ENCODE data around the gene ODF4. TPM values are rescaled to one million over a fixed set of nuclear protein-coding genes. Genes with fewer than 3 reads are reported as not detected.

The ODF4 gene
- total and polyA plus RNA-seq, 2 of the 13 experiments (the other 11 are each of a cell fraction or from before 2014, with no cell fraction given): not detected

DNA sequence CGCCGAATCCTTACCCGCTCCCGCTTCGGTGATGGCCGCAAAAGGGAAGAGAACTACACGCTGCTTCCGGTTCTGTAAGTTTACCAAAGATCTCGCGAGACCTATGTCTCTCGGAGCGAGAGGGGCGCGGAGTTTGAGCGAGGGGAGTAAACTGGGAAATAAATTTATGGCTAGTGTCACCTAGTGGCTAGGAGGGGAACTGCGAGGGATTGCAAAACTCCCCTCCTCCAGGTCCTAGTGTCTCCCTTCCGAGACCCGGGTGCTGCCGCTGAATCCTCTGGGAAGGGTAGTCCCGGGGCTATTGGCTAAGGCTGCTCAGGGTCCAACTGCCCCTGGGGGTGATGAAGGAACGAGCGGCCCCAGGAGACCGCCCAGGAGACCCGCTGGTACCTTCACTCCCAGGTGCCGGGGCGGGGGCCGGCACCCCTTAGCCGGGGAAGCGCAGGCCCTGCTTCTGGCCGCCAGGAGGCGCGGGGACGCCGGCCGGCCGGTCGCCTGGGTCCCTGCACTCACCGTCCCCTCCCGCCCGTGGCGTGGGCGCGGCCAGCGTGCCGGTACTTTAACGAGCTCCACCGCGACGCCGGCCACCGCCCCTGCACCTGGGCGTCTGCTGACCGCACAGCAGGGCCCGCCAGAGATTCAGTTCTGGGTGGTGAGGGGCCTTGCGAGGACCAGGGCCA, 43.6 kb downstream of the ODF4 start, which contains the start of gene RPL26 (continued):
- TF ChIP-seq, protein P1, sequence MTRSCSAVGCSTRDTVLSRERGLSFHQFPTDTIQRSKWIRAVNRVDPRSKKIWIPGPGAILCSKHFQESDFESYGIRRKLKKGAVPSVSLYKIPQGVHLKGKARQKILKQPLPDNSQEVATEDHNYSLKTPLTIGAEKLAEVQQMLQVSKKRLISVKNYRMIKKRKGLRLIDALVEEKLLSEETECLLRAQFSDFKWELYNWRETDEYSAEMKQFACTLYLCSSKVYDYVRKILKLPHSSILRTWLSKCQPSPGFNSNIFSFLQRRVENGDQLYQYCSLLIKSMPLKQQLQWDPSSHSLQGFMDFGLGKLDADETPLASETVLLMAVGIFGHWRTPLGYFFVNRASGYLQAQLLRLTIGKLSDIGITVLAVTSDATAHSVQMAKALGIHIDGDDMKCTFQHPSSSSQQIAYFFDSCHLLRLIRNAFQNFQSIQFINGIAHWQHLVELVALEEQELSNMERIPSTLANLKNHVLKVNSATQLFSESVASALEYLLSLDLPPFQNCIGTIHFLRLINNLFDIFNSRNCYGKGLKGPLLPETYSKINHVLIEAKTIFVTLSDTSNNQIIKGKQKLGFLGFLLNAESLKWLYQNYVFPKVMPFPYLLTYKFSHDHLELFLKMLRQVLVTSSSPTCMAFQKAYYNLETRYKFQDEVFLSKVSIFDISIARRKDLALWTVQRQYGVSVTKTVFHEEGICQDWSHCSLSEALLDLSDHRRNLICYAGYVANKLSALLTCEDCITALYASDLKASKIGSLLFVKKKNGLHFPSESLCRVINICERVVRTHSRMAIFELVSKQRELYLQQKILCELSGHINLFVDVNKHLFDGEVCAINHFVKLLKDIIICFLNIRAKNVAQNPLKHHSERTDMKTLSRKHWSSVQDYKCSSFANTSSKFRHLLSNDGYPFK (CRISPR knock-in tag; IDR thresholded peaks at IDR 0.05; ENCODE audit: borderline replicate concordance): no peak; the same call in 1 of the 2 replicates
- peak in 1 of 2 experiments; percentile 28; a peak in 1 of 4 replicates for TF ChIP-seq EP300 (IDR thresholded peaks at IDR 0.05; ENCODE audit: low read depth in 2 of 2, low read length in 2 of 2)
- peak; percentile 10; the same call in 1 of the 2 replicates for TF ChIP-seq EP300 (CRISPR knock-in tag; IDR thresholded peaks at IDR 0.05; ENCODE audit: borderline replicate concordance)
- no peak; the same call in 1 of the 2 replicates for TF ChIP-seq RNF2 (conservative IDR thresholded peaks at IDR 0.05; ENCODE audit: low read depth)
- no peak for TF ChIP-seq SNAPC2 (CRISPR knock-in tag; IDR thresholded peaks at IDR 0.05)
- TF ChIP-seq ZNF776 (CRISPR knock-in tag; IDR thresholded peaks at IDR 0.05): no peak; the same call in 1 of the 2 replicates
- TF ChIP-seq EEA1 (CRISPR knock-in tag; IDR thresholded peaks at IDR 0.05; ENCODE audit: borderline replicate concordance): no peak; the same call in 1 of the 2 replicates
- TF ChIP-seq U2AF1 (optimal IDR thresholded peaks at IDR 0.05; ENCODE audit: low read depth, low read length): no peak
- peak; percentile 56; the same call in 1 of the 2 replicates for TF ChIP-seq ZSCAN9 (CRISPR knock-in tag; IDR thresholded peaks at IDR 0.05; ENCODE audit: borderline replicate concordance)
- TF ChIP-seq ZNF652 (CRISPR knock-in tag; IDR thresholded peaks at IDR 0.05; ENCODE audit: borderline replicate concordance, low read depth): no peak
- no peak for TF ChIP-seq ZNF772 (CRISPR knock-in tag; IDR thresholded peaks at IDR 0.05)
- TF ChIP-seq ZNF496 (CRISPR knock-in tag; IDR thresholded peaks at IDR 0.05; ENCODE audit: insufficient replicate concordance): no peak
- peak; percentile 86 for TF ChIP-seq ZNF788 (CRISPR knock-in tag; IDR thresholded peaks at IDR 0.05; ENCODE audit: borderline replicate concordance)
- peak; percentile 91 for TF ChIP-seq DR1 (CRISPR knock-in tag; IDR thresholded peaks at IDR 0.05)
- TF ChIP-seq, protein P2, sequence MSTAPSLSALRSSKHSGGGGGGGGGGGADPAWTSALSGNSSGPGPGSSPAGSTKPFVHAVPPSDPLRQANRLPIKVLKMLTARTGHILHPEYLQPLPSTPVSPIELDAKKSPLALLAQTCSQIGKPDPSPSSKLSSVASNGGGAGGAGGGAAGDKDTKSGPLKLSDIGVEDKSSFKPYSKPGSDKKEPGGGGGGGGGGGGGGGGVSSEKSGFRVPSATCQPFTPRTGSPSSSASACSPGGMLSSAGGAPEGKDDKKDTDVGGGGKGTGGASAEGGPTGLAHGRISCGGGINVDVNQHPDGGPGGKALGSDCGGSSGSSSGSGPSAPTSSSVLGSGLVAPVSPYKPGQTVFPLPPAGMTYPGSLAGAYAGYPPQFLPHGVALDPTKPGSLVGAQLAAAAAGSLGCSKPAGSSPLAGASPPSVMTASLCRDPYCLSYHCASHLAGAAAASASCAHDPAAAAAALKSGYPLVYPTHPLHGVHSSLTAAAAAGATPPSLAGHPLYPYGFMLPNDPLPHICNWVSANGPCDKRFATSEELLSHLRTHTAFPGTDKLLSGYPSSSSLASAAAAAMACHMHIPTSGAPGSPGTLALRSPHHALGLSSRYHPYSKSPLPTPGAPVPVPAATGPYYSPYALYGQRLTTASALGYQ (CRISPR knock-in tag; IDR thresholded peaks at IDR 0.05): peak; percentile 77
- TF ChIP-seq MED13 (CRISPR knock-in tag; IDR thresholded peaks at IDR 0.05): no peak
- no peak; the same call in 1 of the 2 replicates for TF ChIP-seq AKAP8 (CRISPR knock-in tag; IDR thresholded peaks at IDR 0.05)
- 0 out of 2 replicates have a peak, but pooled peaks have one; percentile 50 for TF ChIP-seq SP140L (CRISPR knock-in tag; IDR thresholded peaks at IDR 0.05; ENCODE audit: borderline replicate concordance)
- TF ChIP-seq ZNF883 (CRISPR knock-in tag; IDR thresholded peaks at IDR 0.05; ENCODE audit: not compliant biosample characterization): no peak
- TF ChIP-seq ZNF577 (CRISPR knock-in tag; IDR thresholded peaks at IDR 0.05; ENCODE audit: borderline replicate concordance, low read depth): no peak
- peak; percentile 97 for TF ChIP-seq POLR2G (IDR thresholded peaks at IDR 0.05; ENCODE audit: low read depth, low read length)
- TF ChIP-seq ZFY (CRISPR knock-in tag; IDR thresholded peaks at IDR 0.05): peak; percentile 70
- TF ChIP-seq ZSCAN30 (CRISPR knock-in tag; IDR thresholded peaks at IDR 0.05): no peak
- no peak for TF ChIP-seq ZBTB42 (CRISPR knock-in tag; IDR thresholded peaks at IDR 0.05)
